Measurements from ENCODE around the gene PSMB2. TPM values are rescaled to one million over a fixed set of nuclear protein-coding genes. Genes with fewer than 3 reads are reported as not detected.
A peak's percentile ranks its signal among the peaks of the same experiment; 100 is the strongest.

Gene PSMB2
- total RNA-seq, 1 donor from 2014 or later = 39.3 TPM

DNA sequence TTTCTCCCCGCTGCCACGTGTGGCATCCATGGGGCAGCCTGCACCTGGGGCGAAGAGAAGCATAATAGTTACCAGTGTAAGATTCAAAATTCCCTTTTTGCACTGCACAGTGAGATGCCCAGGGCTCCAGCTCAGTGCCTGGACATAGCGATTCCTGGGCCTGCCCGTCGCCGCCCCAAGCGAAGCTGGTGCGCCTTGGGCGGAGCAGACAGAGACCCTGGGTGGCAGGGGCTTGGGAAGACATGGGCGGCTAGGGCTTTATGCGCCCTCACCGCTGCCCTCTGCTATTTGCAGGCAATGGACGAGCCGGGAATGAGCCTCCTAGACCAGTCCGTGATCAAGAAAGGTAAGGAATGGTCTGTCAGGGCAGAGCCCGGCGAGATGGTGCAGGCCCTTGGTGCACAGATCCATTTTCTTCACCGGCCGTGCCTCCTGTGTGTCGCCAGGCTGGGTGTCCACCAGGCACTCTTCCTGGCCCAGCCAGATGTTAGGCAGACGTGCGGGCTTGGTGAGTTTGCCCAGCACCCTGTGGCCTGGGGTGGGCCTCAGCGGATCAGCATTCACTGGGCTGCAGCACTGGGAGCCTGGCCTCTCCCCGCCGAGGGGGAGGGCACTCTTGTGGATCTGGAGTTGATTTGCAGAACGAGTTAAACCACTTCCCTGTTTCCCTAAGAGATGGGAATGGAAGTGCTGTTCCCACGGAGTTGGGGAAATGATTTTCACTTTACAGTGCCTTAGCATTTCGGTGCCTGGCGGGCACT lies 66.5 kb downstream of the PSMB2 start:
- Histone ChIP-seq H3K9me3 (no peaks in the 10 kb centered on the region), H3K4me1 (peaks cover 28% of the 10 kb centered on the region), H3K27ac (no peak overlapping the region), H3K36me3 (no peaks in the 10 kb centered on the region), H3K27me3 (no peaks in the 10 kb centered on the region), H3K4me3 (no peak overlapping the region)
- intact Hi-C loops (cut with DNase I) = loop anchor here (5.0 kb wide), 1 partner anchor 502 kb away; no protein-coding TSS in a partner anchor
- no peak for DNase-seq (ENCODE audit: extremely low spot score in 2 of 2)
- TF ChIP-seq, protein P1, sequence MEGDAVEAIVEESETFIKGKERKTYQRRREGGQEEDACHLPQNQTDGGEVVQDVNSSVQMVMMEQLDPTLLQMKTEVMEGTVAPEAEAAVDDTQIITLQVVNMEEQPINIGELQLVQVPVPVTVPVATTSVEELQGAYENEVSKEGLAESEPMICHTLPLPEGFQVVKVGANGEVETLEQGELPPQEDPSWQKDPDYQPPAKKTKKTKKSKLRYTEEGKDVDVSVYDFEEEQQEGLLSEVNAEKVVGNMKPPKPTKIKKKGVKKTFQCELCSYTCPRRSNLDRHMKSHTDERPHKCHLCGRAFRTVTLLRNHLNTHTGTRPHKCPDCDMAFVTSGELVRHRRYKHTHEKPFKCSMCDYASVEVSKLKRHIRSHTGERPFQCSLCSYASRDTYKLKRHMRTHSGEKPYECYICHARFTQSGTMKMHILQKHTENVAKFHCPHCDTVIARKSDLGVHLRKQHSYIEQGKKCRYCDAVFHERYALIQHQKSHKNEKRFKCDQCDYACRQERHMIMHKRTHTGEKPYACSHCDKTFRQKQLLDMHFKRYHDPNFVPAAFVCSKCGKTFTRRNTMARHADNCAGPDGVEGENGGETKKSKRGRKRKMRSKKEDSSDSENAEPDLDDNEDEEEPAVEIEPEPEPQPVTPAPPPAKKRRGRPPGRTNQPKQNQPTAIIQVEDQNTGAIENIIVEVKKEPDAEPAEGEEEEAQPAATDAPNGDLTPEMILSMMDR (IDR thresholded peaks at IDR 0.05) = no peak
- TF ChIP-seq POLR2A (IDR thresholded peaks at IDR 0.05) = no peak
- no peak for TF ChIP-seq POLR2AphosphoS5 (IDR thresholded peaks at IDR 0.05; ENCODE audit: insufficient read depth in 1 of 2, low read depth in 1 of 2)

- Histone ChIP-seq H3K4me3 (peak overlapping the region in 1 of 2 donors; percentile 40), H3K4me1 (peaks cover 28% of the 10 kb centered on the region), H3K9me3 (no peaks in the 10 kb centered on the region), H3K27me3 (no peaks in the 10 kb centered on the region), H3K27ac (no peak overlapping the region), H3K36me3 (no peaks in the 10 kb centered on the region)
- no peak for DNase-seq (ENCODE audit: extremely low spot score in 2 of 2)
- TF ChIP-seq POLR2AphosphoS5 (IDR thresholded peaks at IDR 0.05; ENCODE audit: insufficient read depth in 1 of 2, low read depth in 1 of 2) (no peak), POLR2A (IDR thresholded peaks at IDR 0.05) (no peak)
- TF ChIP-seq, protein P1 (IDR thresholded peaks at IDR 0.05) = no peak
- intact Hi-C loops (cut with DNase I) = loop anchor here (5.0 kb wide), 1 partner anchor 503 kb away; no protein-coding TSS in a partner anchor
Observed at GRCh38 chr1:35574125-35574654, 67.1 kb downstream of the PSMB2 start.

- TF ChIP-seq POLR2AphosphoS5 (IDR thresholded peaks at IDR 0.05; ENCODE audit: insufficient read depth in 1 of 2, low read depth in 1 of 2) (no peak), POLR2A (IDR thresholded peaks at IDR 0.05) (no peak)
- TF ChIP-seq, protein P1 (IDR thresholded peaks at IDR 0.05) = no peak
- intact Hi-C loops (cut with DNase I) = loop anchor here (5.0 kb wide), 1 partner anchor 504 kb away; no protein-coding TSS in a partner anchor
- DNase-seq (ENCODE audit: extremely low spot score in 2 of 2) = no peak
- H3K27me3 ChIP-seq = no peaks in the 10 kb centered on the region
- H3K4me1 ChIP-seq = peaks cover 28% of the 10 kb centered on the region
- H3K27ac ChIP-seq = no peak within 1 kb of the TSS
- no peaks in the 10 kb centered on the region for H3K9me3 ChIP-seq
- peak within 1 kb of the TSS; percentile 40 to 46 for H3K4me3 ChIP-seq
- H3K36me3 ChIP-seq = no peaks in the 10 kb centered on the region
Observed at GRCh38 chr1:35573198-35574124, 67.9 kb downstream of the PSMB2 start, which contains the start of gene TFAP2E. Gene TFAP2E (plus strand): TSS chr1:35573314. CDS start chr1:35573578, 264 bp downstream.

DNA sequence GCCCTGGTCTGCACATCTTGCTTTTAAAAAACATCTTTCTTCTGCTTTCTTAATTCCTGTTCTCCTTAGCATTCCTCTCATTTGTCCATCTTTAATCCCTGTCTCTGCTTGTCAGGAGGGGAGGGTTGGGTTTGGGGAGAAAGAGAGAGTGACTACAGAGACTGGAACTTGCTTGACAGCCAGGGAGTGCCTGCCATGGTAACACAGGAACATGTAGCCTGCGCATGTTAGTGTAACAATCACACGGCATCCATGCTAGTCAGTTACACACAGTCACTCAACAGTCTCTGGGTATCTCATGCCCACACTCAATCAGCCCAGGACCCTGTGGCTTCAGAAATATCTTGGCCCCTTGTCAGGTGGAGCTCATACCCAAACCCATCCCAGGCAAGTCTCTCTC lies 69.0 kb downstream of the PSMB2 start:
- intact Hi-C loops (cut with DNase I) = loop anchor here (5.0 kb wide), 1 partner anchor 505 kb away; no protein-coding TSS in a partner anchor
- Histone ChIP-seq H3K4me3 (no peak overlapping the region), H3K4me1 (peaks cover 20% of the 10 kb centered on the region), H3K36me3 (no peaks in the 10 kb centered on the region), H3K9me3 (no peaks in the 10 kb centered on the region), H3K27ac (no peak overlapping the region), H3K27me3 (no peaks in the 10 kb centered on the region)
- TF ChIP-seq POLR2AphosphoS5 (IDR thresholded peaks at IDR 0.05; ENCODE audit: insufficient read depth in 1 of 2, low read depth in 1 of 2) = no peak
- no peak for TF ChIP-seq POLR2A (IDR thresholded peaks at IDR 0.05)
- TF ChIP-seq, protein P1 (IDR thresholded peaks at IDR 0.05) = no peak
- DNase-seq (ENCODE audit: extremely low spot score in 2 of 2) = no peak
